Stimulated activated CD8-positive, alpha-beta memory T cell treated with anti-CD3 and anti-CD28 coated beads, Interleukin-12 subunit alpha, Interleukin-12 subunit beta, amount 100 ng/mL, for 4 hours (primary cell): ENCODE data around the gene ZNF626.
"Not testable (repeated sequence)": the region's sequence is repeated elsewhere in the genome, so short reads cannot be mapped to it uniquely, and the experiment has no call there.

Experiments used
- DNase-seq: peaks from one replicate; pipeline ENCODE4 v3.0.0-alpha.2; 2020; ENCODE audit warnings: low read depth

Gene ZNF626

GRCh38 chr19:20661150-20661819 is at the start of gene ZNF626:
TSS of gene ZNF626 (minus strand) at chr19:20661571. CDS start at chr19:20661446, 125 bp downstream.
- peak; percentile 79 for DNase-seq

GRCh38 chr19:20669263-20669662 is 7.9 kb upstream of the ZNF626 start:
- no peak for DNase-seq

GRCh38 chr19:20667281-20667680 is 5.9 kb upstream of the ZNF626 start:
- no peak for DNase-seq

GRCh38 chr19:20664901-20665781 is 3.8 kb upstream of the ZNF626 start:
- DNase-seq = no peak

GRCh38 chr19:20664475-20664874 is 3.1 kb upstream of the ZNF626 start:
- not testable (repeated sequence) for DNase-seq

GRCh38 chr19:20662421-20663105 is 1.2 kb upstream of the ZNF626 start:
- no peak for DNase-seq

- DNase-seq = no peak
Measured at GRCh38 chr19:20660473-20661140, 764 bp downstream of the ZNF626 start.

- DNase-seq = no peak
Measured at GRCh38 chr19:20640545-20640944, 20.8 kb downstream of the ZNF626 start.

- DNase-seq = no peak
Measured at GRCh38 chr19:20640023-20640422, 21.3 kb downstream of the ZNF626 start.

GRCh38 chr19:20624560-20624959 is 36.8 kb downstream of the ZNF626 start:
- not testable (repeated sequence) for DNase-seq

- no peak for DNase-seq
Measured at GRCh38 chr19:20616071-20616470, 45.3 kb downstream of the ZNF626 start.

GRCh38 chr19:20614971-20615370 is 46.4 kb downstream of the ZNF626 start:
- not testable (repeated sequence) for DNase-seq

GRCh38 chr19:20612711-20613316 is 48.6 kb downstream of the ZNF626 start:
- no peak for DNase-seq

- DNase-seq = no peak
Measured at GRCh38 chr19:20611866-20612265, 49.5 kb downstream of the ZNF626 start.

GRCh38 chr19:20607943-20608342 is 53.4 kb downstream of the ZNF626 start:
- DNase-seq = no peak
